Liver (tissue), 9 donors: ENCODE results near the gene SLC12A1. TPM values are rescaled to one million over a fixed set of nuclear protein-coding genes. Genes with fewer than 3 reads are reported as not detected.

Source experiments
- DNase-seq: peaks from one replicate; pipeline ENCODE4 v3.0.0-alpha.2; 2017; ENCODE audit warnings: low spot score
- H3K27ac ChIP-seq, 2 donors: one replicate each; pipeline ENCODE4 v1.7.0; 2013; ENCODE audit warnings: inconsistent platforms in 2 of 2, low read length in 2 of 2, control low read depth in 1 of 2, low read depth in 1 of 2, mild to moderate bottlenecking in 1 of 2
- H3K27me3 ChIP-seq, 4 donors: one replicate each; pipeline versions ENCODE4 v1.6.1 to v1.7.0; 2013; ENCODE audit warnings: low read length in 3 of 4, inconsistent platforms in 1 of 4, mild to moderate bottlenecking in 1 of 4, moderate library complexity in 1 of 4; ENCODE audit not compliant: control insufficient read depth in 4 of 4, insufficient read depth in 4 of 4
- H3K36me3 ChIP-seq, 4 donors: one replicate each; pipeline versions ENCODE4 v1.6.1 to v1.7.0; 2013; ENCODE audit warnings: low read length in 3 of 4, mild to moderate bottlenecking in 3 of 4, low read depth in 1 of 4, moderate library complexity in 1 of 4; ENCODE audit not compliant: control insufficient read depth in 4 of 4, insufficient read depth in 3 of 4
- H3K4me1 ChIP-seq, 4 donors: one replicate each; pipeline versions ENCODE4 v1.6.1 to v1.7.0; 2013; ENCODE audit warnings: low read length in 3 of 4, mild to moderate bottlenecking in 3 of 4, moderate library complexity in 1 of 4; ENCODE audit not compliant: control insufficient read depth in 4 of 4, insufficient read depth in 4 of 4
- H3K4me3 ChIP-seq, 3 donors: one replicate each; pipeline versions ENCODE4 v1.6.1 to v1.7.0; 2013; ENCODE audit warnings: low read length in 3 of 3, control low read depth in 1 of 3, low read depth in 1 of 3, mild to moderate bottlenecking in 1 of 3
- H3K9ac ChIP-seq, 2 donors: one replicate each; pipeline ENCODE4 v1.7.0; 2013; ENCODE audit warnings: low read length in 2 of 2, mild to moderate bottlenecking in 2 of 2, moderate library complexity in 2 of 2, control low read depth in 1 of 2, low read depth in 1 of 2
- H3K9me3 ChIP-seq, 4 donors: one replicate each; pipeline versions ENCODE4 v1.6.1 to v1.7.0; 2013; ENCODE audit warnings: low read length in 3 of 4; ENCODE audit not compliant: control insufficient read depth in 4 of 4
- ATF3 ChIP-seq: IDR thresholded peaks from 2 replicates; pipeline ENCODE4 v1.6.1; 2016; ENCODE audit warnings: antibody characterized with exemption
- CTCF ChIP-seq: fragments of 150-350 bp; IDR thresholded peaks from 2 replicates; pipeline ENCODE4 v1.5.1; 2017; ENCODE audit warnings: improper control_type of control experiment, low read depth, low read length; ENCODE audit not compliant: missing input control
- EGR1 ChIP-seq, 2 donors: IDR thresholded peaks; 2 replicates each; pipeline ENCODE4 v1.6.1; 2016 to 2018; ENCODE audit warnings: antibody characterized with exemption in 2 of 2, low read depth in 2 of 2
- FOXA1 ChIP-seq: IDR thresholded peaks from 2 replicates; pipeline ENCODE4 v1.6.1; 2016; ENCODE audit warnings: antibody characterized with exemption
- FOXA2 ChIP-seq: IDR thresholded peaks from 2 replicates; pipeline ENCODE4 v1.6.1; 2016; ENCODE audit warnings: antibody characterized with exemption
- GABPA ChIP-seq, 2 donors: IDR thresholded peaks in 1 of 2; conservative IDR thresholded peaks in 1 of 2; 2 replicates each; pipeline ENCODE4 v1.6.1; 2016; ENCODE audit warnings: antibody characterized with exemption in 2 of 2, mild to moderate bottlenecking in 1 of 2, moderate library complexity in 1 of 2
- HNF4A ChIP-seq, 2 donors: conservative IDR thresholded peaks; 2 replicates each; pipeline ENCODE4 v1.6.1; 2016; ENCODE audit warnings: antibody characterized with exemption in 2 of 2, mild to moderate bottlenecking in 2 of 2
- JUND ChIP-seq, 2 donors: IDR thresholded peaks; 2 replicates each; pipeline ENCODE4 v1.6.1; 2016; ENCODE audit warnings: antibody characterized with exemption in 2 of 2
- MAX ChIP-seq: IDR thresholded peaks from 2 replicates; pipeline ENCODE4 v1.6.1; 2016; ENCODE audit warnings: antibody characterized with exemption
- NR2F2 ChIP-seq: IDR thresholded peaks from 2 replicates; pipeline ENCODE4 v1.6.1; 2016; ENCODE audit warnings: antibody characterized with exemption
- RAD21 ChIP-seq, 2 donors: IDR thresholded peaks; 2 replicates each; pipeline ENCODE4 v1.6.1; 2016; ENCODE audit warnings: antibody characterized with exemption in 2 of 2, mild to moderate bottlenecking in 2 of 2
- RXRA ChIP-seq, 2 donors: IDR thresholded peaks; 2 replicates each; pipeline ENCODE4 v1.6.1; 2017 to 2018; ENCODE audit warnings: antibody characterized with exemption in 2 of 2, mild to moderate bottlenecking in 1 of 2
- SP1 ChIP-seq: IDR thresholded peaks from 2 replicates; pipeline ENCODE4 v1.6.1; 2018; ENCODE audit warnings: antibody characterized with exemption, mild to moderate bottlenecking
- TAF1 ChIP-seq: conservative IDR thresholded peaks from 2 replicates; pipeline ENCODE4 v1.6.1; 2016; ENCODE audit warnings: antibody characterized with exemption, mild to moderate bottlenecking
- YY1 ChIP-seq: IDR thresholded peaks from 2 replicates; pipeline ENCODE4 v1.6.1; 2016; ENCODE audit warnings: antibody characterized with exemption, mild to moderate bottlenecking
- ZBTB33 ChIP-seq: IDR thresholded peaks from 2 replicates; pipeline ENCODE4 v1.6.1; 2016; ENCODE audit warnings: antibody characterized with exemption
- WGBS: extraction: QIAGEN DNeasy Blood & Tissue Kit; methylation state at CpG from one replicate; pipeline ENCODE4 v1.1.7; 2013; 5-methylcytosine and 5-hydroxymethylcytosine counted together
- polyA plus RNA-seq, 2 donors: library from polyadenylated mRNA; stranded (reverse) in 1 of 2; unstranded in 1 of 2; fragments of 200-250 nt in 1 of 2; fragments of >200 nt in 1 of 2; fragmentation: Nextera tagmentation in 1 of 2; extraction: Ambion mirVana in 1 of 2; gene quantifications; one replicate each; pipeline versions ENCODE4 v1.2.1 to v1.2.3, GENCODE V29; 2013 to 2015
- total RNA-seq, 2 donors: library from RNA; depleted of rRNA; stranded (reverse); fragments of >200 nt; gene quantifications; one replicate each; pipeline ENCODE4 v1.2.3, GENCODE V29; 2014
- donor health status: healthy.
- donor health status: healthy.
- donor health status: healthy.
- donor health status: healthy.
- donor health status: healthy.

SLC12A1 gene
- total and polyA plus RNA-seq, 4 donors, result 0.03 to 0.42 (median 0.09) TPM

GRCh38 chr15:48177766-48178647 lies 28.1 kb upstream of the SLC12A1 start, which contains the start of gene MYEF2 (continued):
- TF ChIP-seq CTCF, result no peak

- H3K27me3 ChIP-seq, result peaks cover 0 to 6% (median 1%) of the 10 kb centered on the region in 4 donors
- WGBS, result 82% methylated on average over 1 of the region's 1 CpG
- H3K9me3 ChIP-seq, result no peaks in the 10 kb centered on the region
- H3K9ac ChIP-seq, result no peak overlapping the region
- no peaks in the 10 kb centered on the region for H3K36me3 ChIP-seq
- no peak for TF ChIP-seq ZBTB33
- TF ChIP-seq SP1, result no peak
- no peak for TF ChIP-seq CTCF
- no peak for TF ChIP-seq FOXA2
- no peak for TF ChIP-seq GABPA (IDR thresholded peaks at IDR 0.05 in 1 of 2, conservative IDR thresholded peaks at IDR 0.05 in 1 of 2)
- TF ChIP-seq FOXA1, result no peak
- H3K27ac ChIP-seq, result no peak overlapping the region
- no peak for DNase-seq
- peak overlapping the region in 1 of 3 donors; percentile 54 for H3K4me3 ChIP-seq
- peaks cover 0 to 8% (median 0%) of the 10 kb centered on the region in 4 donors for H3K4me1 ChIP-seq
Observed at GRCh38 chr15:48178648-48178931, 27.5 kb upstream of the SLC12A1 start.

- Histone ChIP-seq H3K4me3 (no peak overlapping the region), H3K9me3 (no peaks in the 10 kb centered on the region), H3K27me3 (peaks cover 0 to 2% (median 0%) of the 10 kb centered on the region in 4 donors), H3K9ac (no peak overlapping the region), H3K27ac (no peak overlapping the region), H3K36me3 (no peaks in the 10 kb centered on the region), H3K4me1 (peaks cover 0 to 6% (median 0%) of the 10 kb centered on the region in 4 donors)
- no peak for DNase-seq
- 43% methylated on average over 2 of the region's 2 CpGs for whole genome bisulfite sequencing
- TF ChIP-seq CTCF (no peak), ATF3 (no peak), YY1 (no peak), JUND (IDR thresholded peaks at IDR 0.05) (no peak), GABPA (IDR thresholded peaks at IDR 0.05 in 1 of 2, conservative IDR thresholded peaks at IDR 0.05 in 1 of 2) (no peak), FOXA1 (no peak), SP1 (no peak), HNF4A (conservative IDR thresholded peaks at IDR 0.05) (no peak), RAD21 (IDR thresholded peaks at IDR 0.05) (no peak), NR2F2 (no peak), MAX (no peak), FOXA2 (no peak), TAF1 (no peak), RXRA (IDR thresholded peaks at IDR 0.05) (no peak), ZBTB33 (no peak), EGR1 (IDR thresholded peaks at IDR 0.05; ENCODE audit: low read depth in 2 of 2) (no peak)
Observed at GRCh38 chr15:48182749-48183148, 23.4 kb upstream of the SLC12A1 start.
